ENCODE measurements around the gene ETFA. TPM values are rescaled to one million over a fixed set of nuclear protein-coding genes. Genes with fewer than 3 reads are reported as not detected.

ETFA gene
- total RNA-seq, 2 experiments from 2014 or later = 166 to 168 TPM

- peaks cover 34% of the 10 kb centered on the region for H3K4me1 Mint-ChIP-seq
- DNase-seq = no peak
- H3K36me3 Mint-ChIP-seq = no peaks in the 10 kb centered on the region
- H3K9me3 Mint-ChIP-seq = no peaks in the 10 kb centered on the region
- no peak overlapping the region for H3K27ac Mint-ChIP-seq
- peaks cover 85% of the 10 kb centered on the region for H3K27me3 Mint-ChIP-seq
- peak overlapping the region; percentile 73 for H3K4me3 Mint-ChIP-seq
Observed at GRCh38 chr15:76335307-76336253, 24.3 kb upstream of the ETFA start.

- Mint-ChIP-seq H3K27me3 (peaks cover 83% of the 10 kb centered on the region), H3K9me3 (no peaks in the 10 kb centered on the region), H3K4me3 (no peak overlapping the region), H3K36me3 (no peaks in the 10 kb centered on the region), H3K27ac (no peak overlapping the region), H3K4me1 (peaks cover 32% of the 10 kb centered on the region)
- DNase-seq = no peak
Observed at GRCh38 chr15:76334438-76335306, 23.4 kb upstream of the ETFA start.

GRCh38 chr15:76333720-76334437 is 22.6 kb upstream of the ETFA start:
- no peaks in the 10 kb centered on the region for H3K9me3 Mint-ChIP-seq
- H3K36me3 Mint-ChIP-seq = no peaks in the 10 kb centered on the region
- DNase-seq = no peak
- no peak overlapping the region for H3K4me3 Mint-ChIP-seq
- peaks cover 26% of the 10 kb centered on the region for H3K4me1 Mint-ChIP-seq
- no peak overlapping the region for H3K27ac Mint-ChIP-seq
- H3K27me3 Mint-ChIP-seq = peaks cover 80% of the 10 kb centered on the region

- Mint-ChIP-seq H3K4me1 (peaks cover 21% of the 10 kb centered on the region), H3K27ac (no peak overlapping the region), H3K4me3 (no peak overlapping the region), H3K9me3 (no peaks in the 10 kb centered on the region), H3K27me3 (peaks cover 75% of the 10 kb centered on the region), H3K36me3 (no peaks in the 10 kb centered on the region)
- DNase-seq = no peak
Observed at GRCh38 chr15:76333309-76333708, 22.0 kb upstream of the ETFA start.

- Mint-ChIP-seq H3K36me3 (no peaks in the 10 kb centered on the region), H3K9me3 (no peaks in the 10 kb centered on the region), H3K4me3 (no peak overlapping the region), H3K27ac (no peak overlapping the region), H3K4me1 (peaks cover 21% of the 10 kb centered on the region), H3K27me3 (peaks cover 74% of the 10 kb centered on the region)
- DNase-seq = no peak
Observed at GRCh38 chr15:76332796-76333195, 21.5 kb upstream of the ETFA start.

- DNase-seq = no peak
- no peak overlapping the region for H3K4me3 Mint-ChIP-seq
- H3K9me3 Mint-ChIP-seq = no peaks in the 10 kb centered on the region
- H3K4me1 Mint-ChIP-seq = peaks cover 1% of the 10 kb centered on the region
- H3K27me3 Mint-ChIP-seq = peaks cover 53% of the 10 kb centered on the region
- no peaks in the 10 kb centered on the region for H3K36me3 Mint-ChIP-seq
- H3K27ac Mint-ChIP-seq = no peak overlapping the region
Observed at GRCh38 chr15:76330080-76330680, 18.9 kb upstream of the ETFA start.

GRCh38 chr15:76328958-76329357 is 17.7 kb upstream of the ETFA start:
- Mint-ChIP-seq H3K27me3 (peaks cover 53% of the 10 kb centered on the region), H3K9me3 (no peaks in the 10 kb centered on the region), H3K4me3 (no peak overlapping the region), H3K27ac (no peak overlapping the region), H3K36me3 (no peaks in the 10 kb centered on the region), H3K4me1 (no peaks in the 10 kb centered on the region)
- DNase-seq = no peak

GRCh38 chr15:76328106-76328696 is 16.9 kb upstream of the ETFA start:
- Mint-ChIP-seq H3K27ac (no peak overlapping the region), H3K27me3 (peaks cover 53% of the 10 kb centered on the region), H3K9me3 (no peaks in the 10 kb centered on the region), H3K4me3 (no peak overlapping the region), H3K36me3 (no peaks in the 10 kb centered on the region), H3K4me1 (no peaks in the 10 kb centered on the region)
- no peak for DNase-seq

GRCh38 chr15:76327191-76328105 is 16.2 kb upstream of the ETFA start:
- Mint-ChIP-seq H3K9me3 (no peaks in the 10 kb centered on the region), H3K4me1 (no peaks in the 10 kb centered on the region)

GRCh38 chr15:76325704-76326103 is 14.4 kb upstream of the ETFA start:
- Mint-ChIP-seq H3K36me3 (no peaks in the 10 kb centered on the region), H3K27ac (no peak overlapping the region), H3K4me3 (no peak overlapping the region), H3K9me3 (no peaks in the 10 kb centered on the region), H3K27me3 (peaks cover 53% of the 10 kb centered on the region), H3K4me1 (no peaks in the 10 kb centered on the region)
- DNase-seq = no peak

More at GRCh38 chr15:76327191-76328105, 16.2 kb upstream of the ETFA start:
- H3K36me3 Mint-ChIP-seq = no peaks in the 10 kb centered on the region
- H3K27me3 Mint-ChIP-seq = peaks cover 54% of the 10 kb centered on the region
- H3K4me3 Mint-ChIP-seq = no peak overlapping the region
- no peak overlapping the region for H3K27ac Mint-ChIP-seq
- DNase-seq = no peak

- no peak overlapping the region for H3K27ac Mint-ChIP-seq
- H3K4me3 Mint-ChIP-seq = no peak overlapping the region
- H3K36me3 Mint-ChIP-seq = no peaks in the 10 kb centered on the region
- H3K4me1 Mint-ChIP-seq = peaks cover 3% of the 10 kb centered on the region
- no peaks in the 10 kb centered on the region for H3K9me3 Mint-ChIP-seq
- peaks cover 52% of the 10 kb centered on the region for H3K27me3 Mint-ChIP-seq
- DNase-seq = no peak
Observed at GRCh38 chr15:76324066-76324465, 12.8 kb upstream of the ETFA start.

GRCh38 chr15:76321602-76322001 is 10.3 kb upstream of the ETFA start:
- Mint-ChIP-seq H3K36me3 (no peaks in the 10 kb centered on the region), H3K27ac (no peak overlapping the region), H3K4me1 (peaks cover 3% of the 10 kb centered on the region), H3K9me3 (no peaks in the 10 kb centered on the region), H3K27me3 (peaks cover 52% of the 10 kb centered on the region), H3K4me3 (no peak overlapping the region)
- DNase-seq = no peak

GRCh38 chr15:76321171-76321570 is 9.9 kb upstream of the ETFA start:
- DNase-seq = no peak
- no peak overlapping the region for H3K4me3 Mint-ChIP-seq
- peaks cover 50% of the 10 kb centered on the region for H3K27me3 Mint-ChIP-seq
- H3K9me3 Mint-ChIP-seq = no peaks in the 10 kb centered on the region
- H3K4me1 Mint-ChIP-seq = peaks cover 3% of the 10 kb centered on the region
- H3K36me3 Mint-ChIP-seq = no peaks in the 10 kb centered on the region
- H3K27ac Mint-ChIP-seq = no peak overlapping the region

Measured in activated naive CD8-positive, alpha-beta T cell treated with anti-CD3 and anti-CD28 coated beads for 36 hours (primary cell).